T47D (cell line): Measurements from ENCODE around the gene TPPP2.
"Not testable (repeated sequence)": the region's sequence is repeated elsewhere in the genome, so short reads cannot be mapped to it uniquely, and the experiment has no call there.

Source experiments
- DNase-seq, 2 experiments: peaks; one replicate each; pipeline versions ENCODE4 v3.0.0 to v3.0.0-alpha.2; 2011 to 2012; ENCODE audit warnings: low read depth in 1 of 2, low spot score in 1 of 2
- JUND ChIP-seq: IDR thresholded peaks from 2 replicates; pipeline ENCODE4 v1.6.1; 2012; ENCODE audit warnings: low read depth
- in situ Hi-C: cut with HindIII; loops from 2 replicates; pipeline ENCODE4 v1.10.0; 2016; ENCODE audit warnings: low sequenced_read_pairs, low pct_unique_long_range_greater_than_20kb

The TPPP2 gene

DNA sequence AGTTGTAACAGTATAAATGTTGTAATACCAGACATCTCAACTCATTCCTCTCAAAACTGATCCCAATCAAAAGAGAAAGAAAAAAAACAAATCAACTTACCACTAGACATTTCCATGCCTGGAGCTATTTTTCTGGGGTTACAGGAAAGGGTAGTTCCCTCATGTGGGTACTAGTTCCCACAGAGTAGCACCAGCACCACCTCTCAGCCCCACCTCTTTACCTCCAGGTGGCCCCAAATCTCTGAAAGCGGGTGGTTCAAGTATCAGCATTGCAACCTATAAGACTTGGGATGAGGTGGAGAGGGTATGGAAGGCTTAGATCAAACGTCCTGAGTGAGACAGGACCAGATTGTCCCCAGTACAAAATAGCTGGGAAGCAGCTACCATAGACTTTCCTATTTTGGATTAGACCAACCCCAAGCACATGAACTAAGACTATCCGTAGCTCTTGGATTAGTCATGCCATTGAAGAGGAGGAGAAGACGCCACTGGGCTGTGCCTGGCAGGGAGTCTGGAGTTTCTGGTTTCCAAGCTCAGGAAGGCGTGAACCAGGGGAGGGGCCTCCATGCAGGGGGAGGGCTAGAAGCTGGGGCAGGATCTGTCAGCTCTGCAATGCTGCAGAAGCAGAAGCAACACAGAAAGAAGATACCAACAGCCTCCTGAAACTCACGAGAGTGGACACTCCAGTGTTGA lies 31.2 kb upstream of the TPPP2 start, which contains the start of gene SLC39A2:
TSS of gene SLC39A2 (plus strand) at position 620 of the 693 bp plus-strand sequence. CDS start 154 bp downstream, outside the sequence.
- DNase-seq: peak; percentile 21 to 87
- in situ Hi-C loops: no loop called here
- TF ChIP-seq JUND: no peak

- in situ Hi-C loops: no loop called here
- TF ChIP-seq JUND: no peak
- DNase-seq: no peak
Observed at GRCh38 chr14:20999591-20999990, 30.4 kb upstream of the TPPP2 start.

DNA sequence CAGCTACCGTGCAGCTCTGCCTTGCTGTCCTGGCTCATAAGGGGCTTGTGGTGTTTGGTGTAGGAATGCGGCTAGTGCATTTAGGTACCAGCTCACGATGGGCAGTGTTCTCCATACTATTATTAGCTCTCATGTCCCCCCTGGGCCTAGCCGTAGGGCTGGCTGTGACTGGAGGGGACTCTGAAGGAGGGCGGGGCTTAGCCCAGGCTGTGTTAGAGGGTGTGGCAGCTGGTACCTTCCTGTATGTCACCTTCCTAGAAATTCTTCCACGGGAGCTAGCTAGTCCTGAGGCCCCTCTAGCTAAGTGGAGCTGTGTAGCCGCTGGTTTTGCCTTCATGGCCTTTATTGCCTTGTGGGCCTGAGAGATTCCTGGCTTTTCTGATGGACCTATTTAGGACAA lies 28.8 kb upstream of the TPPP2 start:
- TF ChIP-seq JUND: no peak
- in situ Hi-C loops: no loop called here

DNA sequence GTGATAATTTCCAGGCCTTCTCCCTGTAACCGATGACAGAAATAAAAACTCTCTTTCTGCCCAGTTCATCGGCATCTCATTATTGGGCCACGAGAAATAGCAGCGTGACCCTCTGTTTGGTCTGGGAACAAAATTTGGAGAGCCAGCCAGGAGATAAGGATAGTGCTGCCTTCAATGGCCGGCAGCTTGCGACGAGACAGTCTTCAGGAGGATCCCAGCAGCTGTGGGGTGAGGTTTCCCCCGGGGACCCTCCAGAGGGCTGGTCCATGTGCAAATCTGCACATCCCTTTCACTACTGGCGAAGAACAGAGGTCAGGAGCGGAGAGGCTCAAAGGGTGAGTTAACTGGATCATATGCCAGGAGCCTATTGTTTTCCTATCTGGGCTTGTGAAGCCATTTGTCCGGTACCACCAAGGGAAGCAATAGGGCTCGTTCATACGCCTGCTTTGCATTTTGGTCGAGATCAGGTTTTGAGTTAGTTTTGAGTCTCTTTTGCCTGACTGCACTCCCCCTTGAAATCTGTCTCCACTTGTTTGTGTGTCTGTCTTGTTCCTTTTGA lies 26.1 kb upstream of the TPPP2 start:
- in situ Hi-C loops: no loop called here

More for the DNA sequence above, 28.8 kb upstream of the TPPP2 start:
- no peak for DNase-seq

GRCh38 chr14:21009721-21010120 lies 20.3 kb upstream of the TPPP2 start:
- in situ Hi-C loops, DNase-seq: not testable (repeated sequence)

More for the DNA sequence above, 26.1 kb upstream of the TPPP2 start:
- no peak for DNase-seq
- no peak for TF ChIP-seq JUND

DNA sequence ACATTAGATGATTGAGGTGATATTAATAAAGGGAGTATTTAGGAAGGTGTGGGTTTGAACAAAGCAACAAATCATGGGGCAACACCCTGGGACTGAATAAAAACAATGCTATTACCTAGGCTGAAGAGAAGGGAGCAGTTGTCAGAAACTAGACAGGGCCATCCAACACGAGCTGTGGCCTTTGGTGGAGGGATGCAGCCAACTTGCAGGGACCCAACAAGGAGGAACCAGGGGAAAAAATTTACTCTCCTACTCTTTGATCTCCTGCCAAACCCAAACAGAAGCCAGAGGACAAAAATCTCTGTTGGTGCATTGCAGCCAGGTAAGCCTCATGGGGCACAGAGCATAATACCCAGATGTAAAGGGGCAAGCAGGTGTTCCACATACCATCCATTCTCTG lies 18.9 kb upstream of the TPPP2 start:
- TF ChIP-seq JUND: no peak
- no peak for DNase-seq
- in situ Hi-C loops: no loop called here

DNA sequence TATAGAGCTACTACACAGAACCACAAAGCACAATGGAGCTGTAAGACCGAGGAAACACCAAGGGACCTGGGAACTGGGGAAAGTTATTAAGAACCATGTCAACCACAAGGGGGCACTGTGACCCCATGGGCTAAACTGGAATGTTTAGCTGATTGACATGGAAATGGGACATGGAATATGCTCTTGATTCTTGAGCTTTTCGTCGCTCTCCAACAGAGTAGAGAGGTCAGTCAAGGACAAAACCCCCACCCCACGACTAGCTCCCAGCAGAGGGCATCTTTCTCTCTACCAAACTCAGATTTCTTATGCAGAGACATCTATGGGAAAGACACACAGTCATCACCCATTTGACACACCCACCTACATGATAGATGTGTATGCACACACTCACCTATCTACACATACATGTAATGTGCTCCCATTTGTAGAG lies 15.2 kb upstream of the TPPP2 start:
- in situ Hi-C loops: no loop called here
- no peak for TF ChIP-seq JUND
- DNase-seq: peak; percentile 22 to 85

GRCh38 chr14:21015312-21015711 lies 14.7 kb upstream of the TPPP2 start:
- in situ Hi-C loops: no loop called here
- DNase-seq: no peak
- no peak for TF ChIP-seq JUND

- in situ Hi-C loops: no loop called here
- no peak for TF ChIP-seq JUND
- DNase-seq: no peak
Observed at GRCh38 chr14:21016413-21017190, 13.4 kb upstream of the TPPP2 start.

DNA sequence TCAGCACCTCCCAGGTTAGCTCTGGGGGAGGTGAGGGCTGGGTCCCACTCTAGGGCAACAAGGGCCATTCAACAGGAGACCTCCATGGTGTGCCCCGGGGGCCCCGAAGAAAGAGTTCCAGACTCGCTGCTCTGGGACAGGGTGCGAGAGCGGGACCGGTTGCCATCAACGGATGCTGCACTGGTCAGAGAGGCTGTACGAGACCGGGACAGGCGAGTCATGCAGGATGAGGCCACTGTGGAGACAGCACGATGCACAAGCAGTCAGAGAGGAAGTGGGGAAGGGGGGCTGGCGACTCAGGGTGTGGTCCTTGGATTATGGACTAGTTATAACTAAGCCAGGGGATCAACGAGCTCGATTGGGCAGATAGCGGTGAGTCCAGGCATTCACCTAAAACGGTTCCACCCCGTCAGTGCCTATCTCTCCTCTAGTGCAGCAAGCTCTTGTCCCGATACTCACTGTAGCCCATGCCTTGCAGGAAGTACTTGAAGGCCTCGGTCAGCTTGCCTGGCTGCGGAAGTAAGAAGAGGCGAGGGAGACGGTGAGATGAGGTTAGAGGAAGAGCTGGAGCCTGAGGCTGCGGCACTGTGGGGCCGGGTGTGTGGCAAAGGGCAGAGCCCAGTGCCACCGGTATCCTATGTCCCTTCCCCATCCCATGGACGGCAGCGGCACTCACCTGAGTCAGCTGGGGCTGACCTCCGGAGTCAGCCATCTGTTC lies 12.3 kb upstream of the TPPP2 start:
- in situ Hi-C loops: no loop called here
- no peak for TF ChIP-seq JUND
- no peak for DNase-seq

- in situ Hi-C loops: no loop called here
- DNase-seq: no peak
- TF ChIP-seq JUND: no peak
Observed at GRCh38 chr14:21018286-21018685, 11.7 kb upstream of the TPPP2 start.

DNA sequence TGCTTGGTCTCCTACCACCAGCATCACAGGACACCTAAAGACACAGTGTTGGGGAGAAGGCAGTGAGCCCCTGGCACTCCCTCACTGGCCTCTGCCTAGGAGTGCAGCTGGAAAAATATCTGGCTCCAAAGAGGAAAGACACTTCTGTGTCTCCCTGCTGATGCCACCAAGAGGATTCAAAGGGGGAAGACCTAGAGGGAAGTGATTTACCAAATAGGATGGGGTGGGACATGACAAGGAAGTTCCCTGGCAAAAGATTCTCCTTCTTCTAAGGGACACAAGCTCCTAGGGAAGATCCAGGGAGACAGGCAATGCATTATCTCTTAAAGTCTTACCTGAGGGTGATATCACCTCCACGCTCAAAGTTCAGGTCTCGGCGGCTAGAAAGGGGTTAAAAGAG lies 11.2 kb upstream of the TPPP2 start:
- DNase-seq: no peak
- no peak for TF ChIP-seq JUND
- in situ Hi-C loops: no loop called here

GRCh38 chr14:21019366-21019765 lies 10.7 kb upstream of the TPPP2 start:
- in situ Hi-C loops: no loop called here
- TF ChIP-seq JUND: no peak

More at GRCh38 chr14:21019366-21019765, 10.7 kb upstream of the TPPP2 start:
- no peak for DNase-seq
